Ishikawa (cell line): Measurements from ENCODE around the gene ACTA2.

Source experiments
- CEBPB ChIP-seq: IDR thresholded peaks from 2 replicates; pipeline ENCODE4 v1.6.1; 2012
- EP300 ChIP-seq: IDR thresholded peaks from 2 replicates; pipeline ENCODE4 v1.6.1; 2012; ENCODE audit warnings: borderline replicate concordance
- MAX ChIP-seq: IDR thresholded peaks from 2 replicates; pipeline ENCODE4 v1.6.1; 2012
- REST ChIP-seq: IDR thresholded peaks from 2 replicates; pipeline ENCODE4 v1.6.1; 2012; ENCODE audit warnings: low read depth, mild to moderate bottlenecking
- TAF1 ChIP-seq: IDR thresholded peaks from 2 replicates; pipeline ENCODE4 v1.6.1; 2012; ENCODE audit warnings: low read depth, mild to moderate bottlenecking
- TEAD4 ChIP-seq: IDR thresholded peaks from 2 replicates; pipeline ENCODE4 v1.6.1; 2012
- USF1 ChIP-seq: IDR thresholded peaks from 2 replicates; pipeline ENCODE4 v1.6.1; 2012
- YY1 ChIP-seq: IDR thresholded peaks from 2 replicates; pipeline ENCODE4 v1.6.1; 2012; ENCODE audit warnings: low read depth

GRCh38 chr10:88892222-88892967 lies 60.2 kb downstream of the ACTA2 start:
- TF ChIP-seq USF1 (no peak), TEAD4 (no peak), REST (no peak), MAX (no peak), EP300 (no peak), YY1 (no peak), TAF1 (no peak), CEBPB (no peak)
